ENCODE results near the gene FAM114A1. TPM values are rescaled to one million over a fixed set of nuclear protein-coding genes. Genes with fewer than 3 reads are reported as not detected.
A peak's percentile ranks its signal among the peaks of the same experiment; 100 is the strongest.

Gene FAM114A1
- total and polyA plus RNA-seq, 2 of the 4 experiments (the other 2 are of a cell fraction): 135 to 649 TPM

- Histone ChIP-seq H3K4me2 (ENCODE audit: low read depth, low read length) (no peak overlapping the region), H3K36me3 (ENCODE audit: control insufficient read depth, insufficient read depth, low read length) (no peaks in the 10 kb centered on the region), H3K9me3 (ENCODE audit: control insufficient read depth, insufficient read depth, low read length) (no peaks in the 10 kb centered on the region), H2AK5ac (ENCODE audit: low read depth, low read length) (peak overlapping the region; percentile 93), H3K18ac (ENCODE audit: low read depth, low read length) (peak overlapping the region; percentile 75; the same call in 1 of the 2 replicates), H3K79me1 (ENCODE audit: low read depth in 1 of 2, low read length in 2 of 2) (peaks cover 0 to 4% of the 10 kb centered on the region in 2 experiments; a peak in 1 of 4 replicates), H3K4ac (ENCODE audit: low read depth, low read length) (peak overlapping the region; percentile 84), H4K5ac (ENCODE audit: low read depth, low read length) (0 out of 2 replicates have a peak overlapping the region, but pooled peaks have one; percentile 31), H2BK5ac (ENCODE audit: low read depth, low read length, poor library complexity, severe bottlenecking) (peak overlapping the region; percentile 15), H4K91ac (ENCODE audit: insufficient read depth, low read depth, low read length) (peak overlapping the region; percentile 70), H3K4me1 (ENCODE audit: control insufficient read depth, insufficient read depth, low read length) (peaks cover 6% of the 10 kb centered on the region), H2AFZ (replicated peaks; ENCODE audit: low read length, poor library complexity) (no peak overlapping the region), H4K20me1 (ENCODE audit: insufficient read depth, low read length) (no peaks in the 10 kb centered on the region), H3K9me1 (ENCODE audit: insufficient read depth, low read length) (peaks cover 3% of the 10 kb centered on the region), H3K9ac (ENCODE audit: low read depth, low read length) (no peak overlapping the region), H3K56ac (ENCODE audit: extremely low read depth, insufficient read depth, low read length) (peak overlapping the region; percentile 24; the same call in 1 of the 2 replicates), H2BK15ac (ENCODE audit: low read depth, low read length) (peak overlapping the region; percentile 99), H3K4me3 (ENCODE audit: insufficient read depth, low read depth, low read length) (no peak overlapping the region), H4K8ac (ENCODE audit: low read depth in 2 of 2, low read length in 2 of 2) (peak overlapping the region; percentile 60 to 65; a peak in 3 of 4 replicates), H2BK20ac (ENCODE audit: low read depth, low read length) (peak overlapping the region; percentile 94), H2AK9ac (replicated peaks; ENCODE audit: low read depth, low read length, poor library complexity) (no peak overlapping the region), H3K23ac (ENCODE audit: low read depth, low read length) (peak overlapping the region; percentile 16; the same call in 1 of the 2 replicates), H3K27ac (ENCODE audit: insufficient read depth, low read length) (no peak overlapping the region), H2BK120ac (ENCODE audit: low read depth, low read length) (peak overlapping the region; percentile 90), H3K27me3 (ENCODE audit: control insufficient read depth, insufficient read depth, low read length) (no peaks in the 10 kb centered on the region), H3K14ac (replicated peaks; ENCODE audit: low read depth, low read length) (no peak overlapping the region; the same call in 1 of the 2 replicates)
- DNase-seq: no peak
- dilution Hi-C loops (cut with HindIII; ENCODE audit: low sequenced_read_pairs, unreplicated experiment) (no loop called here), in situ Hi-C loops (cut with MboI; ENCODE audit: low sequenced_read_pairs) (no loop called here), intact Hi-C loops (cut with micrococcal nuclease) (no loop called here)
- CTCF ChIA-PET: no interaction called here
- TF ChIP-seq CTCF (conservative IDR thresholded peaks at IDR 0.05; ENCODE audit: low read depth, low read length) (no peak), MAFK (IDR thresholded peaks at IDR 0.05; ENCODE audit: low read depth, low read length) (peak; percentile 60)
- POLR2A ChIA-PET (ENCODE audit: unreplicated experiment): no interaction called here
- WGBS, 2 experiments (ENCODE audit: extremely low coverage in 2 of 2, insufficient read length in 1 of 2): 96% methylated on average over 5 of the region's 11 CpGs; no CpG with 5 or more reads in 1 of the 2 experiments
- BruUV-seq (replicated peaks): no TSS peak
- ATAC-seq (ENCODE audit: low read depth): no peak
Measured at GRCh38 chr4:38964942-38965775, 97.6 kb downstream of the FAM114A1 start.
